OCI-LY7 (cell line): ENCODE data around the gene RAB21. TPM values are rescaled to one million over a fixed set of nuclear protein-coding genes. Genes with fewer than 3 reads are reported as not detected.

ENCODE experiments used
- BruUV-seq: library from RNA; stranded (reverse); fragments of 400-500 nt; replicated peaks from 2 replicates; lab custom pipeline; 2021; lab: Mats Ljungman, UMichigan
- CTCF ChIA-PET: fragments of 300-600 bp; sonication (Branson Sonifier 250); formaldehyde crosslinking; loops from one replicate; lab custom pipeline; 2022; ENCODE audit warnings: antibody characterized with exemption; ENCODE audit not compliant: unreplicated experiment; lab: Charles Lee
- POLR2A ChIA-PET: fragments of 300-600 bp; sonication (Branson Sonifier 250); formaldehyde crosslinking; loops from one replicate; lab custom pipeline; 2022; ENCODE audit warnings: antibody characterized with exemption; lab: Charles Lee
- DNase-seq: peaks from one replicate; pipeline ENCODE4 v3.0.0-alpha.2; 2015; ENCODE audit warnings: low spot score
- H2AFZ ChIP-seq: fragments of 200-600 bp; sonication (generic), shearing (Covaris generic); 2 replicates; pipeline ENCODE4 v1.6.1; 2014; ENCODE audit warnings: mild to moderate bottlenecking, antibody characterized with exemption, low read length, moderate library complexity
- H3K27ac ChIP-seq: fragments of 200-600 bp; sonication (generic); 2 replicates; pipeline ENCODE4 v1.5.1; 2014; ENCODE audit warnings: mixed run types, low read depth, mild to moderate bottlenecking, moderate library complexity, low read length, inconsistent platforms; ENCODE audit not compliant: poor library complexity, severe bottlenecking
- H3K36me3 ChIP-seq: fragments of 200-600 bp; sonication (generic); 2 replicates; pipeline ENCODE4 v1.6.1; 2014; ENCODE audit warnings: mild to moderate bottlenecking, antibody characterized with exemption, low read length, moderate library complexity, mixed read lengths; ENCODE audit not compliant: insufficient read depth
- H3K4me1 ChIP-seq: fragments of 200-600 bp; sonication (generic); 2 replicates; pipeline ENCODE4 v1.5.1; 2014; ENCODE audit warnings: mild to moderate bottlenecking, low read length; ENCODE audit not compliant: insufficient read depth, poor library complexity, severe bottlenecking
- H3K4me2 ChIP-seq: fragments of 200-600 bp; sonication (generic); 2 replicates; pipeline ENCODE4 v1.6.1; 2014; ENCODE audit warnings: mild to moderate bottlenecking, low read length
- H3K4me3 ChIP-seq: fragments of 200-600 bp; sonication (generic); 2 replicates; pipeline ENCODE4 v1.5.1; 2014; ENCODE audit warnings: mild to moderate bottlenecking, low read depth, low read length; ENCODE audit not compliant: poor library complexity, severe bottlenecking
- H3K79me2 ChIP-seq: fragments of 200-600 bp; sonication (generic); 2 replicates; pipeline ENCODE4 v1.6.1; 2016; ENCODE audit warnings: low read depth, mild to moderate bottlenecking, low read length, moderate library complexity, mixed read lengths; ENCODE audit not compliant: insufficient read depth
- H3K9me2 ChIP-seq: fragments of 200-600 bp; sonication (generic); 2 replicates; pipeline ENCODE4 v1.6.1; 2016; ENCODE audit warnings: mild to moderate bottlenecking, low read length, mixed read lengths; ENCODE audit not compliant: insufficient read depth
- H3K9me3 ChIP-seq: fragments of 200-600 bp; sonication (generic); 2 replicates; pipeline ENCODE4 v1.6.1; 2014; ENCODE audit warnings: mild to moderate bottlenecking, mixed run types, low read length, mixed read lengths
- H4K20me1 ChIP-seq: fragments of 200-600 bp; sonication (generic); 2 replicates; pipeline ENCODE4 v1.6.1; 2014; ENCODE audit warnings: mild to moderate bottlenecking, antibody characterized with exemption, low read length, moderate library complexity, mixed read lengths; ENCODE audit not compliant: insufficient read depth
- CTCF ChIP-seq: fragments of 200-600 bp; sonication (generic); conservative IDR thresholded peaks from 2 replicates; pipeline ENCODE4 v1.5.1; 2014; ENCODE audit warnings: mild to moderate bottlenecking, antibody characterized with exemption, low read length, moderate library complexity, mixed read lengths
- EZH2phosphoT487 ChIP-seq: fragments of 200-600 bp; sonication (generic); IDR thresholded peaks from 2 replicates; pipeline ENCODE4 v1.6.1; 2018; ENCODE audit warnings: low read depth, borderline replicate concordance, mild to moderate bottlenecking, mixed run types, antibody characterized with exemption, low read length, moderate library complexity, mixed read lengths
- intact Hi-C: fragments of 100-400 bp; cut with micrococcal nuclease; formaldehyde crosslinking; loops from one replicate; pipeline ENCODE4 v1.10.0; 2022; ENCODE audit not compliant: unreplicated experiment
- total RNA-seq, 2 experiments: library from RNA; depleted of rRNA in 1 of 2; stranded (reverse); fragments of >200 nt in 1 of 2; shearing (Covaris generic) in 1 of 2; gene quantifications; 2 replicates each; pipeline ENCODE4 v1.2.3, GENCODE V29; 2014 to 2022

RAB21 gene
- total RNA-seq, 2 experiments from 2014 or later = 18.2 to 46.6 TPM

- intact Hi-C loops = no loop called here
- no TSS peak for BruUV-seq
- Histone ChIP-seq H2AFZ (no peak overlapping the region), H4K20me1 (no peaks in the 10 kb centered on the region), H3K4me2 (no peak overlapping the region), H3K79me2 (no peaks in the 10 kb centered on the region), H3K4me3 (no peak overlapping the region), H3K9me3 (no peaks in the 10 kb centered on the region), H3K27ac (no peak overlapping the region), H3K36me3 (peaks cover 35% of the 10 kb centered on the region), H3K9me2 (no peaks in the 10 kb centered on the region), H3K4me1 (no peaks in the 10 kb centered on the region)
- POLR2A ChIA-PET = interaction anchor here (1.7 kb wide), 1 partner anchor 10 kb away, joined by 5 read pairs; no protein-coding TSS in a partner anchor
- DNase-seq = no peak
- TF ChIP-seq EZH2phosphoT487 (no peak), CTCF (no peak)
- CTCF ChIA-PET = no interaction called here
These were observed 35.7 kb downstream of the RAB21 start for GRCh38 chr12:71790331-71790730.

GRCh38 chr12:71791473-71792150 is 36.9 kb downstream of the RAB21 start:
- POLR2A ChIA-PET = no interaction called here
- intact Hi-C loops = no loop called here
- no peaks in the 10 kb centered on the region for H3K79me2 ChIP-seq
- DNase-seq = no peak
- H3K9me3 ChIP-seq = no peaks in the 10 kb centered on the region
- H3K4me3 ChIP-seq = no peak overlapping the region
- H3K9me2 ChIP-seq = no peaks in the 10 kb centered on the region
- no peaks in the 10 kb centered on the region for H4K20me1 ChIP-seq
- no peak overlapping the region for H3K4me2 ChIP-seq
- no peak overlapping the region for H2AFZ ChIP-seq
- TF ChIP-seq EZH2phosphoT487 = no peak
- TF ChIP-seq CTCF = no peak
- no peaks in the 10 kb centered on the region for H3K4me1 ChIP-seq
- no peak overlapping the region for H3K27ac ChIP-seq
- peaks cover 23% of the 10 kb centered on the region for H3K36me3 ChIP-seq
- CTCF ChIA-PET = no interaction called here
- no TSS peak for BruUV-seq

GRCh38 chr12:71792599-71792998 is 37.9 kb downstream of the RAB21 start:
- Histone ChIP-seq H3K27ac (no peak overlapping the region), H3K36me3 (peaks cover 13% of the 10 kb centered on the region), H4K20me1 (no peaks in the 10 kb centered on the region), H2AFZ (no peak overlapping the region), H3K4me3 (no peak overlapping the region), H3K9me2 (no peaks in the 10 kb centered on the region), H3K4me1 (no peaks in the 10 kb centered on the region), H3K9me3 (no peaks in the 10 kb centered on the region), H3K4me2 (no peak overlapping the region), H3K79me2 (no peaks in the 10 kb centered on the region)
- ChIA-PET POLR2A (interaction anchor here (0.6 kb wide), 1 partner anchor 9 kb away, joined by 3 read pairs; no protein-coding TSS in a partner anchor), CTCF (no interaction called here)
- TF ChIP-seq EZH2phosphoT487 = no peak
- no peak for DNase-seq
- no TSS peak for BruUV-seq
- intact Hi-C loops = no loop called here
